ENCODE measurements around the gene ZDHHC16.
A peak's percentile ranks its signal among the peaks of the same experiment; 100 is the strongest.
"Not testable (repeated sequence)": the region's sequence is repeated elsewhere in the genome, so short reads cannot be mapped to it uniquely, and the experiment has no call there.

Gene ZDHHC16

GRCh38 chr10:97445722-97446639, at the start of gene ZDHHC16, which contains the start of gene EXOSC1:
ZDHHC16 (plus strand) TSS chr10:97446175; CDS start chr10:97451676, 5,501 bp downstream.
EXOSC1 (minus strand) TSS chr10:97446006; CDS start chr10:97445985, 21 bp downstream.
- DNase-seq (ENCODE audit: low read depth, low spot score): peak; percentile 79

- no peak for DNase-seq (ENCODE audit: low read depth, low spot score)
These were observed 46.0 kb upstream of the ZDHHC16 start for GRCh38 chr10:97399843-97400545.

GRCh38 chr10:97400665-97401454, 45.1 kb upstream of the ZDHHC16 start, which contains the start of gene RRP12:
RRP12 (minus strand) TSS chr10:97401340; CDS start chr10:97401231, 109 bp downstream.
- DNase-seq (ENCODE audit: low read depth, low spot score): peak; percentile 60

- no peak for DNase-seq (ENCODE audit: low read depth, low spot score)
These were observed 44.5 kb upstream of the ZDHHC16 start for GRCh38 chr10:97401455-97401919.

GRCh38 chr10:97404044-97404443, 41.9 kb upstream of the ZDHHC16 start:
- DNase-seq (ENCODE audit: low read depth, low spot score): no peak

GRCh38 chr10:97406064-97406463, 39.9 kb upstream of the ZDHHC16 start:
- no peak for DNase-seq (ENCODE audit: low read depth, low spot score)

- not testable (repeated sequence) for DNase-seq (ENCODE audit: low read depth, low spot score)
These were observed 39.5 kb upstream of the ZDHHC16 start for GRCh38 chr10:97406483-97406882.

- DNase-seq (ENCODE audit: low read depth, low spot score): no peak
These were observed 38.6 kb upstream of the ZDHHC16 start for GRCh38 chr10:97407211-97407951.

- no peak for DNase-seq (ENCODE audit: low read depth, low spot score)
These were observed 38.1 kb upstream of the ZDHHC16 start for GRCh38 chr10:97407952-97408248.

GRCh38 chr10:97408496-97408992, 37.4 kb upstream of the ZDHHC16 start:
- no peak for DNase-seq (ENCODE audit: low read depth, low spot score)

GRCh38 chr10:97411406-97411805, 34.6 kb upstream of the ZDHHC16 start:
- DNase-seq (ENCODE audit: low read depth, low spot score): no peak

- no peak for DNase-seq (ENCODE audit: low read depth, low spot score)
These were observed 33.1 kb upstream of the ZDHHC16 start for GRCh38 chr10:97412891-97413304.

GRCh38 chr10:97416565-97416964, 29.4 kb upstream of the ZDHHC16 start:
- no peak for DNase-seq (ENCODE audit: low read depth, low spot score)

- DNase-seq (ENCODE audit: low read depth, low spot score): not testable (repeated sequence)
These were observed 22.2 kb upstream of the ZDHHC16 start for GRCh38 chr10:97423757-97424098.

GRCh38 chr10:97425964-97426775, 19.8 kb upstream of the ZDHHC16 start, which contains the start of gene PGAM1:
PGAM1 (plus strand) TSS chr10:97426191; CDS start chr10:97426308, 117 bp downstream.
- DNase-seq (ENCODE audit: low read depth, low spot score): peak; percentile 85

GRCh38 chr10:97426776-97427570, 19.0 kb upstream of the ZDHHC16 start:
- DNase-seq (ENCODE audit: low read depth, low spot score): no peak

GRCh38 chr10:97427571-97428179, 18.3 kb upstream of the ZDHHC16 start:
- no peak for DNase-seq (ENCODE audit: low read depth, low spot score)

- DNase-seq (ENCODE audit: low read depth, low spot score): no peak
These were observed 17.4 kb upstream of the ZDHHC16 start for GRCh38 chr10:97428572-97428981.

- no peak for DNase-seq (ENCODE audit: low read depth, low spot score)
These were observed 11.9 kb upstream of the ZDHHC16 start for GRCh38 chr10:97434055-97434454.

All from activated naive CD8-positive, alpha-beta T cell treated with anti-CD3 and anti-CD28 coated beads, Interleukin-2, amount 50 U/mL, for 16 hours (primary cell).